ENCODE results near the gene APBA1. TPM values are rescaled to one million over a fixed set of nuclear protein-coding genes. Genes with fewer than 3 reads are reported as not detected.

APBA1 gene
- total RNA-seq, 1 experiment from 2014 or later, result 4.5 TPM

- no peak for DNase-seq (ENCODE audit: low read depth)
Observed at GRCh38 chr9:69658987-69659675, 13.0 kb downstream of the APBA1 start.

DNA sequence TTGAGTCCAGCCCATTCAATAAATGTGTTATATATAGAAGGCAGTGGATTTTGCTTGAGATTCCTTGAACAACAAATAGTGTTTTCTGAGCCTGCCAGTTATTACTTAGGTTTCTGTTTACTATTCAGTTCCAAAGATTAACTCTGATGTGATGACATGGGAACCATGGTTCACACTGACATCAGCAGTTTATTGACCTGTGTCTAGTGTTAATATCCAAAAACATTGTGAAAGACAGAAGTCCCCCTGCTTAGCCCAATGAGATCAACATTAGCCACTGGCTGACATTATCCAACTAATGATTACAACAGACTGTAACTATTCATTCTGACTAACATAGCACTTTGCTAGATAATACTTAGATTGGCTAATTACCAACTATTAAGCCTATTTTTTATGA, 14.9 kb downstream of the APBA1 start:
- DNase-seq (ENCODE audit: low read depth), result no peak

GRCh38 chr9:69655065-69655464, 17.1 kb downstream of the APBA1 start:
- DNase-seq (ENCODE audit: low read depth), result no peak

DNA sequence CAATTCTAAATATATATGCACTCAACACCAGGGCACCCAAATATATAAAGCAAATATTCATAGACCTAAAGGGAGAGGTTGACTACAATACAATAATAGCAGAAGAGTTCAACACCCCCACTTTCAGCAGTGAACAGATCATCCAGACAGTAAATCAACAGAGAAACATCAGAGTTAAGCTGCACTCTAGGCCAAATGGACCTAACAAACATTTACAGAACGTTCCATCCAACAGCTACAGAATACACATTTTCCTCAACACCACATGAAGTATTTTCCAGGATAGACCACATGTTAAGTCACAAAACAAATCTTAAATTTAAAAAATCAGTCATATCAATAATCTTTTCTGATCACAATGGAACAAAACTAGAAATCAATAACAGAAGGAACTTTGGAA, 18.9 kb downstream of the APBA1 start:
- no peak for DNase-seq (ENCODE audit: low read depth)

- DNase-seq (ENCODE audit: low read depth), result no peak
Observed at GRCh38 chr9:69649566-69650250, 22.5 kb downstream of the APBA1 start.

DNA sequence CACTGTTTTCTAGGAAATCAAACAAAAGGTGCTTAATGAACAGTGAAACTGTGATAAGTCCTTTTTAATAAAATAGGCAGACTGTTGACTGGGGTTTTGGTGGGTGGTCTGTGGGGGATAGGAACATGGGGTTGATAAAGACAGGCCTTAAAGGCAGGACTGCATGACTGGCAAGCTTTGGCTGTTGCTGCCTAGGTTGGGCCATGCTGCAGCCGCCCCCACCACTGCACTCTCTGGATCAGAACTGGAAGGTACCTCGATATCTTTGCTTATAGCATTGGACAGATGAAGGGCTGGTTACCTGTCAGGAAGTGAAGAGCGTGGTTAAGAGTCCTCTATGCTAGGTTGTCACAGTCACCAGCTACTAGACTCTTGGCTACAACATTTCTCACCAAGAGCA, 24.4 kb downstream of the APBA1 start:
- DNase-seq (ENCODE audit: low read depth), result no peak

DNA sequence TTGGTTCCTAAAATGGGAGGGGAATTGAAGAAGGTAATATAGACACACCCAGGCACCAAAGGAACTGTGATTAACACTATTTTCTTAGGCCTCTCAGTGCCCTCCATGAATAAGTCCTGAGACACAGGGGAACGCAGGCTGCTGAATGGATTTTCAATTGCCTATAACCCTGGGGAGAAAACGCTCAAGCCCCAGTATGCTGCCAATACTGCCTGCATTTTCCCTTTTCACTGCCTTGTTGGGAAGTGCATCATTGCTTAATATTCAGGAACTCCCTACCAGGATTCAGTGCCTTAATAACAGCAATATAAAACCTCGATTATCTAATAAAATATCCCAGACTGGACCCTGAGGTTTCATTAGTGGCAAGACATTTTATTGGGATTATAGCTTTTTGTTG, 25.4 kb downstream of the APBA1 start:
- DNase-seq (ENCODE audit: low read depth), result no peak

DNA sequence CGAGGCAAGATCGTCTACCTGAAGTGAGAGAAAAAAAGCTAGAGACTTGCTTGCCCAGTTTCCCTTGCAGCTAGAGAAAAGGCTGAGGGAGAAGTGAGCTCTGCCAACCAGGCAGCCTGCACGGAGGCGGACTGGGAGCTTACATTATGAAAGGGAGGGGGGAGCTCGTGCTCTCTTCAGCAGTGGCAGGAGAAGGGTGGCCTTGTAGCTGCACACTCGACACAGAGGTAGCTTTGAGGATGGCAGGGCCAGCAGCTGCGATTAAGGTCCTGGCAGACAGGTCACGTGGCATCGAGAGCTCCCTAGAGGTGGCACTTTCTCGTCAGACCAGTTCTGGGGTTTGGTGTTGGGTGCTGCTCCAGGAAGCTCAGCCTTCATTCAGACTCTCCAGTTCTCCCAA, 26.7 kb downstream of the APBA1 start:
- DNase-seq (ENCODE audit: low read depth), result no peak

GRCh38 chr9:69643098-69643497, 29.1 kb downstream of the APBA1 start:
- DNase-seq (ENCODE audit: low read depth), result no peak

GRCh38 chr9:69637817-69638200, 34.4 kb downstream of the APBA1 start:
- DNase-seq (ENCODE audit: low read depth), result peak; percentile 42

DNA sequence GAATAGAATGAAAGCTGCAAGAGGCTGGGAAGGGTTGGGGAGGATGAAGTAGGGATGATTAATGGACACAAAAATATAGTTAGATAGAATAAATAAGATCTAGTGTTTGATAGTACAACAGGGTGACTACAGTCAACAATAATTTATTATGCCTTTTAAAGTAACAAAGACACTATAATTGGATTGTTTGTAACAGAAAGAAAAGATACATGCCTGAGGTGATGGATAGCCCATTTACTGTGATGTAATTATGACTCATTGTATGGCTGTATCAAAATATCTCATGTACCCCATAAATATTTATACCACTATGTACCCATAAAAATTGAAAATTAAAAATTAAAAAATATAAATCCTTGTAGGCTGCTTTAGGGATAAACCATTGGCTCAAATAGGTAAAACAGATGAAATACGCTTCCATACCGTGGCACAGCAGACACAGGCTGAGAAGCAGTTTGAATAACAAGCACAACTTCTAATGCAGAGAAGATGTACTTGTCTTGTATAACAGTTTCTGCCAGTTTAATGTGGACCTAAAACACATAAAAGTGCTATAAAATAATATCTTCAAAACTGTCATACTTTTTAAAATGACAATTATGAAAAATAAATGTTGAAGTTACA, 34.9 kb downstream of the APBA1 start:
- DNase-seq (ENCODE audit: low read depth), result no peak

DNA sequence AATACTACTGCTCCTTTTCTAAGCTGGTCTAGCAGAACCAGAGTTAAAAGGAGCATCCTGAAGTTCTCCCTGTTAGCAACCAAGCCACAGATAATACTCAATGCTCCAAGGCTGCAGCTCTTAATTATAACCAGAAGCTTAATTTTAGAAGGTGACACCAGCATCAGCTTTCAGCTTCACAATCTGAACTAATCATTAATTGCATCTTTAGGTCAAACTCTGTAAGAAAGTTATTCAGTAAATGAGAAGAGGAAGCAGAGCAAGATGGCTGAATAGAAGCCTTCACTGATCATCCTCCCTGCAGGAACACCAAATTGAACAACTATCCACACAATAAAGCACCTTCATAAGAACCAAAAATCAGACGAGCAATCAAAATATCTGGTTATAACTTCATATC, 38.5 kb downstream of the APBA1 start:
- DNase-seq (ENCODE audit: low read depth), result no peak

DNA sequence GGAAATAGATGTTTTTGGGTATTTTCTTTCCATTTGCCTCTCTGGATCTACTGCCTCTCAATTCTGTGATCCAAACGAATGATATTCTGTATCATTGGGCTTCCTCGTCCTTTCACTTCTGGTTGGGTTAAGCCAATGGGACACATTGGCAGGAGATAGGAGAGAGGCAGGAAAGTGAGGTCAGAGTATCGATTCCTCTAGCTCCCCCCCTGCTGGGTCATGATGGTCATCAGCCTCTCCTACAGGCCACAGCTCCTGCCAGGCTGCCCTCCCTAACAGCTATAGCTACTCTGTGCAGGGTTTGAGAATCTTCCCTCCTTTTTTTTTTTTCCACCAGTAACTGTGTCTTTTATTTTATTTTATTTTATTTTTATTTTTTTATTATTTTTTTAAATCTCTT, 39.4 kb downstream of the APBA1 start:
- no peak for DNase-seq (ENCODE audit: low read depth)

DNA sequence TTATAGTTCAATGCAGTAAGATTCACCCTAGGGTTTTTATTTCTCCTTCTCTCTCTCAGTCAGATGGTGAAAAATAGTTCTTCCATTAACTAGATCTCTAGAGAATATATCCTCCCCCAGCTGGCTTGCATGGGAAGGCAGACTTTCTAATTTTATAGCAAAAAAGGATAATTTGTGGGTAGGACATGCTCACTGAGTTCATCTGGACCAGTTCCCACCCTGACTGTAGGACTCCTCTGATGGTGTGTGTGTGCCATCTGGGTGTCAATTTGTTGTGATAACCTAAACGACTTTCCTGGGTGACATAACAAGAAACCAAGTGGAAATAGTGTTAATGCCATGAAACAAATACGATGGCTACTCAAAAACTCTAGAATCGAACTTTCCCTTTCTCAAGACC, 44.9 kb downstream of the APBA1 start:
- DNase-seq (ENCODE audit: low read depth), result no peak

- no peak for DNase-seq (ENCODE audit: low read depth)
Observed at GRCh38 chr9:69623276-69623675, 48.9 kb downstream of the APBA1 start.

GRCh38 chr9:69622676-69623075, 49.5 kb downstream of the APBA1 start:
- DNase-seq (ENCODE audit: low read depth), result no peak

DNA sequence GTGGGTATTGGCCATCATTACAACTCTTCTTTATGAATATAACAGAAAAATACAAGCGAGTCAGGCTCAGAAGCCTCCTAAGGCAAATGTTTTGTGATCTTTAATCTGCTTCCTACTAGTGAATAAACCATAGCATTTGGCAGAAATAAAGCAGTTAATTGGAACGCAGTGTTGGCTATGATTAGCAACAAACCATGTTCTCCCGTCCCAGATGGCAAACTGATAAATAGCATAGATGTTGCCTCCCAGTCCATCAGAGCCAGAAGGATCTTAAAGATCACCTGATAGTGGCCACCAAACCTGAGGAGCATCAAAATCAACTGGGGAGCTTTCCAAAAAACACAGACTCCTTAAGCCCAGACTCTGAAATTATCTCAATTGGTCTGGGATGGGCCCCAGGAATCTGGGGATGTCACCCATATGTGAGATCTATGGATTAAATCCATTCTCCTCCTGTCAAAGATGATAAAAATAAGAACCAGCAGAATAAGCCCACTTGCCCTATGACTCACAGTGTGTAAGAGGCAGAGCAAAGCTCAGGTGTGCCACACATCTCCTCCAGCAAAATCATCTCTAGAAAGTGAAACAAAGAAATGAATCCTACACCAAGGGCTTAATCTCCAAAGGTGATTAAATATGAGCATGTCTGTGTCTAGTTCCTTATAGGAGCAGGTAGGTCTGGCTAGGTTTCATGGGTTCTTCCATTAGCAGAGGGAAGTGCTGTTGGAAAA, 50.3 kb downstream of the APBA1 start:
- DNase-seq (ENCODE audit: low read depth), result no peak

GRCh38 chr9:69620731-69621130, 51.4 kb downstream of the APBA1 start:
- DNase-seq (ENCODE audit: low read depth), result no peak

- no peak for DNase-seq (ENCODE audit: low read depth)
Observed at GRCh38 chr9:69619233-69619632, 52.9 kb downstream of the APBA1 start.

GRCh38 chr9:69617006-69617405, 55.2 kb downstream of the APBA1 start:
- DNase-seq (ENCODE audit: low read depth), result no peak

DNA sequence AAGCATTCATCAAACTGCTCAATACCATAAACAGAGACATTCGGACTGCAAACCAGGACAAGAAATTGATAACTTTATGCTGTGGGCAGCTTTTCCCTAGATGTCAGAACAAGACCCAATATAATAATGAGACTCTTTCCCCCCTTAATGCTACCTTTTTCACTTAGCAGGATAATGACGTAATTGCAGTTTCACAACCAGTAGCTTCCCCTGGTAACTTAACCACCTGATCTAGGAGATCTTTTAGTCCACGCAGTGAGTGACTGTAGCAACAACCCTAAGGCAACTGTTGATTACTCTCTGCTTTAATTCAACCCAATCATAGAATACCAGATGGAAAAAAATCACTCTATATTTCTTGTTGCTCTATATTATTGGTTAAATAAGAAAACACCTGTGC, 56.3 kb downstream of the APBA1 start:
- no peak for DNase-seq (ENCODE audit: low read depth)

DNA sequence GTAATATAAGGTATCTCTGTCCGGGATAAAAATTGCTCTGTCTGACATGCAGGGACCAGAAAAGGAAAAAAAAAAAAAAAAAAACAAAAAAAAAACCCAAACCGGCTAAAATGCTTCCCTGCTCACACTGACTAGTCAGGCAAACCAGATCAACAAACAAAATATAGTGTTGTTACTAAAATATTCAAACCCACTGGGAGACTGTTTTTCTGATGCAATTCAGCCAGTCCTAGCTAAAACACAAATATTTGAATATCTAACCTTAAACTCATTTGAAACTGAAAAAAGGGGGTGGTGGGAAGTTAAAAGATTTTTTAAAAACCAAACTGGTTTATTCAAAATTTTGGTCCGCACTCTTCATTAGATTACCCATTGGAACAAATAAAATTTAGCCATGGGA, 61.0 kb downstream of the APBA1 start:
- DNase-seq (ENCODE audit: low read depth), result no peak
